Neural progenitor cell (in vitro differentiated cells): ENCODE measurements around the gene EIPR1. TPM values are rescaled to one million over a fixed set of nuclear protein-coding genes. Genes with fewer than 3 reads are reported as not detected.
"Not testable (repeated sequence)": the region's sequence is repeated elsewhere in the genome, so short reads cannot be mapped to it uniquely, and the experiment has no call there.

Source experiments
- DNase-seq: peaks from one replicate; pipeline ENCODE4 v3.0.0-alpha.2; 2016; ENCODE audit warnings: low spot score
- H2AFZ ChIP-seq: fragments of 200-600 bp; sonication (generic); replicated peaks from 2 replicates; pipeline ENCODE4 v1.6.1; 2016; ENCODE audit warnings: antibody characterized with exemption
- H3F3A ChIP-seq: fragments of 200-600 bp; sonication (generic); 2 replicates; pipeline ENCODE4 v1.6.1; 2016; ENCODE audit warnings: antibody characterized with exemption, low read depth
- H3K27ac ChIP-seq: fragments of 200-600 bp; sonication (generic); 2 replicates; pipeline ENCODE4 v1.5.1; 2016; ENCODE audit warnings: mild to moderate bottlenecking
- H3K27me3 ChIP-seq: fragments of 200-600 bp; sonication (generic); 2 replicates; pipeline ENCODE4 v1.6.1; 2016; ENCODE audit warnings: mild to moderate bottlenecking, moderate library complexity
- H3K36me3 ChIP-seq: fragments of 200-600 bp; sonication (generic); 2 replicates; pipeline ENCODE4 v1.5.1; 2016
- H3K4me1 ChIP-seq: fragments of 200-600 bp; sonication (generic); 2 replicates; pipeline ENCODE4 v1.6.1; 2016; ENCODE audit warnings: mixed run types
- H3K4me2 ChIP-seq: fragments of 200-600 bp; sonication (generic); 2 replicates; pipeline ENCODE4 v1.6.1; 2016
- H3K4me3 ChIP-seq: fragments of 200-600 bp; sonication (generic); 2 replicates; pipeline ENCODE4 v1.5.1; 2016
- H3K79me2 ChIP-seq: fragments of 200-600 bp; sonication (generic); 2 replicates; pipeline ENCODE4 v1.6.1; 2016; ENCODE audit warnings: low read depth
- H3K9ac ChIP-seq: fragments of 200-600 bp; sonication (generic); 2 replicates; pipeline ENCODE4 v1.6.1; 2016
- H3K9me3 ChIP-seq: fragments of 200-600 bp; sonication (generic); 2 replicates; pipeline ENCODE4 v1.5.1; 2016; ENCODE audit warnings: low read depth
- H4K20me1 ChIP-seq: fragments of 200-600 bp; sonication (generic); 2 replicates; pipeline ENCODE4 v1.6.1; 2016; ENCODE audit warnings: low read depth
- H3K27ac Mint-ChIP-seq: 3 replicates; pipeline ENCODE4 v1.8.0; 2021; ENCODE audit warnings: mixed read lengths
- H3K27me3 Mint-ChIP-seq: 2 replicates; pipeline ENCODE4 v1.8.0; 2022; ENCODE audit warnings: low read depth, mild to moderate bottlenecking, inconsistent platforms, moderate library complexity, mixed read lengths; ENCODE audit not compliant: insufficient read depth
- H3K36me3 Mint-ChIP-seq: 3 replicates; pipeline ENCODE4 v1.8.0; 2021; ENCODE audit warnings: mixed read lengths
- H3K4me1 Mint-ChIP-seq: 3 replicates; pipeline ENCODE4 v1.8.0; 2021; ENCODE audit warnings: mixed read lengths
- H3K4me3 Mint-ChIP-seq: 3 replicates; pipeline ENCODE4 v1.8.0; 2021; ENCODE audit warnings: mild to moderate bottlenecking, moderate library complexity, mixed read lengths
- H3K9me3 Mint-ChIP-seq: 3 replicates; pipeline ENCODE4 v1.8.0; 2020; ENCODE audit warnings: mixed read lengths
- EZH2 ChIP-seq: fragments of 200-600 bp; sonication (generic); IDR thresholded peaks from 2 replicates; pipeline ENCODE4 v1.6.1; 2017; ENCODE audit warnings: antibody characterized with exemption, mild to moderate bottlenecking, moderate library complexity
- EZH2phosphoT487 ChIP-seq: fragments of 200-600 bp; sonication (generic); IDR thresholded peaks from 2 replicates; pipeline ENCODE4 v1.6.1; 2017; ENCODE audit warnings: antibody characterized with exemption
- total RNA-seq: library from RNA; depleted of rRNA; stranded (reverse); fragments of >200 nt; gene quantifications from 2 replicates; pipeline ENCODE4 v1.2.3, GENCODE V29; 2015; ENCODE audit warnings: low replicate concordance
- TF ChIP-seq, protein P1 (sequence below): fragments of 200-600 bp; sonication (generic); IDR thresholded peaks from 2 replicates; pipeline ENCODE4 v1.5.1; 2017; ENCODE audit warnings: antibody characterized with exemption, mild to moderate bottlenecking

Gene EIPR1
- total RNA-seq, 1 donor from 2014 or later = 57.1 TPM

DNA sequence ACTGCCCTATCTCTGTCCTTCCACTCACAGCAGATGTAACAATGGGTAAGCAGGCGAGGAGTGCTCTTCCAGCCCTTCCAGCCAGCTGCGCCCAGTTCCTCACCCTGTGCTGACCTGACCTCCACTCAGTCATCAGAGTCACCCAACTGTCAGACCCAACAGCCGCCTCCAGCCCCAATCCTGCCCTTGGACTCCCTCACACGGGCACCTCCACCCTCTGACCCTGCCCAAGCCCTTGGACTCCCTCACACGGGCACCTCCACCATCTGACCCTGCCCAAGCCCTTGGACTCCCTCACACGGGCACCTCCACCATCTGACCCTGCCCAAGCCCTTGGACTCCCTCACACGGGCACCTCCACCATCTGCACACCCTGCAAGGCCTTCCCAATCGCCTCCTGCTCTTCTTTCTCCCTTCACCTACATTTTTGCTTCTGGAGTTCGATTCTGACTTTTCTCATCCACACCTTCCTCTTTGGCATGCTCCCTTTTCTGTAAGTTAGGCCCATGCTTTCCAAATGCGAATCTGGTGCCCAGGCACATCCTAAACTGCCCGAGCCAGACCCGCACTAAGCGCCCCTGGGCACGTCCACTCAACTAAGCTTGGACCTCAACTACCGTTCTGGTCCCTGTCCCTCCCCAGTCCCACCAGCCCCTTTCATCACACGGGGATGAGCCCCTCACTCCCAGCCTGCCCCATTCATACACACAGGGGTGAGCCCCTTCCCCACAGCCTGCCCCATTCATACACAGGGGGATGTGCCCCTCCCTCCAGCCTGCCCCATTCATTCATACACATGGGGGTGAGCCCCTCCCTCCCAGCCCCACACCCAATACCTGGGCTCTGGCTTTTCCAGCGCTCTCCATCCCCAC lies 15.9 kb downstream of the EIPR1 start:
- peaks cover 4% of the 10 kb centered on the region for H3K36me3 Mint-ChIP-seq
- peaks cover 33% of the 10 kb centered on the region for H3K4me1 Mint-ChIP-seq
- H3K27ac Mint-ChIP-seq = peak overlapping the region; percentile 9
- Histone ChIP-seq H4K20me1 (peaks cover 33% of the 10 kb centered on the region), H3K9me3 (no peaks in the 10 kb centered on the region), H3K27ac (no peak overlapping the region), H3K36me3 (no peaks in the 10 kb centered on the region), H3F3A (peaks cover 3% of the 10 kb centered on the region), H3K4me1 (peaks cover 15% of the 10 kb centered on the region), H2AFZ (no peak overlapping the region), H3K4me3 (no peak overlapping the region), H3K79me2 (peaks cover 57% of the 10 kb centered on the region), H3K27me3 (no peaks in the 10 kb centered on the region), H3K4me2 (no peak overlapping the region), H3K9ac (no peak overlapping the region)
- DNase-seq = no peak
- H3K9me3 Mint-ChIP-seq = peaks cover 9% of the 10 kb centered on the region
- TF ChIP-seq EZH2 (no peak), EZH2phosphoT487 (no peak)
- TF ChIP-seq, protein P1, sequence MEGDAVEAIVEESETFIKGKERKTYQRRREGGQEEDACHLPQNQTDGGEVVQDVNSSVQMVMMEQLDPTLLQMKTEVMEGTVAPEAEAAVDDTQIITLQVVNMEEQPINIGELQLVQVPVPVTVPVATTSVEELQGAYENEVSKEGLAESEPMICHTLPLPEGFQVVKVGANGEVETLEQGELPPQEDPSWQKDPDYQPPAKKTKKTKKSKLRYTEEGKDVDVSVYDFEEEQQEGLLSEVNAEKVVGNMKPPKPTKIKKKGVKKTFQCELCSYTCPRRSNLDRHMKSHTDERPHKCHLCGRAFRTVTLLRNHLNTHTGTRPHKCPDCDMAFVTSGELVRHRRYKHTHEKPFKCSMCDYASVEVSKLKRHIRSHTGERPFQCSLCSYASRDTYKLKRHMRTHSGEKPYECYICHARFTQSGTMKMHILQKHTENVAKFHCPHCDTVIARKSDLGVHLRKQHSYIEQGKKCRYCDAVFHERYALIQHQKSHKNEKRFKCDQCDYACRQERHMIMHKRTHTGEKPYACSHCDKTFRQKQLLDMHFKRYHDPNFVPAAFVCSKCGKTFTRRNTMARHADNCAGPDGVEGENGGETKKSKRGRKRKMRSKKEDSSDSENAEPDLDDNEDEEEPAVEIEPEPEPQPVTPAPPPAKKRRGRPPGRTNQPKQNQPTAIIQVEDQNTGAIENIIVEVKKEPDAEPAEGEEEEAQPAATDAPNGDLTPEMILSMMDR = no peak
- peak overlapping the region; percentile 57 for H3K4me3 Mint-ChIP-seq
- H3K27me3 Mint-ChIP-seq = peaks cover 3% of the 10 kb centered on the region

DNA sequence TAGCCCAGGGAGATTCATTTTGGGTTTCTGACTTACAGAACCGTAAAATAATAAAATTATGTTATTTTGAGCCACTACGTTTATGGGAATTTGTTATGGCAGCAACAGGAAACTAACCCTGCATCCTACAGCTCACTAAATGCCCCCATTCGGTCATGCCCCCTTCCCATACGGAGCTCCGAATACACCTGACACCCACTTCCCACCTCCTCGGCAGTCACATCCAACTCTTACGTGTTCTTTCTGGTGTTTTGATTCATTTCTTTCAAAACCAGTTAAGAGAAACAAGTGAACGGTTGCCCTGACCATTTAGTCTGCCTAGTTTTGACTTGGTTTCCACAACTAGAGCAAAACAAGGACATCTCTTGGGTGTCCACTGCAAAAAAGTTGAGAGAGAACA lies 19.7 kb downstream of the EIPR1 start:
- TF ChIP-seq, protein P1 = no peak
- no peak for TF ChIP-seq EZH2phosphoT487
- no peak for TF ChIP-seq EZH2
- H3K9ac ChIP-seq = no peak overlapping the region
- H2AFZ ChIP-seq = no peak overlapping the region
- H3K36me3 ChIP-seq = no peaks in the 10 kb centered on the region
- no peak overlapping the region for H3K27ac Mint-ChIP-seq
- H3K4me3 Mint-ChIP-seq = no peak overlapping the region
- peaks cover 3% of the 10 kb centered on the region for H3K9me3 Mint-ChIP-seq
- H3K27me3 Mint-ChIP-seq = peaks cover 2% of the 10 kb centered on the region
- peaks cover 37% of the 10 kb centered on the region for H3K79me2 ChIP-seq
- peaks cover 23% of the 10 kb centered on the region for H4K20me1 ChIP-seq
- no peaks in the 10 kb centered on the region for H3K27me3 ChIP-seq
- H3K27ac ChIP-seq = no peak overlapping the region
- H3K4me3 ChIP-seq = no peak overlapping the region
- no peak overlapping the region for H3K4me2 ChIP-seq
- H3K36me3 Mint-ChIP-seq = peaks cover 6% of the 10 kb centered on the region
- peaks cover 20% of the 10 kb centered on the region for H3K4me1 Mint-ChIP-seq
- DNase-seq = no peak
- H3K4me1 ChIP-seq = peaks cover 9% of the 10 kb centered on the region
- no peaks in the 10 kb centered on the region for H3F3A ChIP-seq
- no peaks in the 10 kb centered on the region for H3K9me3 ChIP-seq

- peaks cover 32% of the 10 kb centered on the region for H3K79me2 ChIP-seq
- not testable (repeated sequence) for DNase-seq, H3K4me3 ChIP-seq, H3K27me3 Mint-ChIP-seq, H3K4me3 Mint-ChIP-seq, H3K36me3 Mint-ChIP-seq, H3F3A ChIP-seq, H3K4me2 ChIP-seq, H3K36me3 ChIP-seq, H2AFZ ChIP-seq, H3K27ac ChIP-seq, H3K4me1 ChIP-seq, H3K9ac ChIP-seq, H3K9me3 ChIP-seq, H3K27ac Mint-ChIP-seq, H3K27me3 ChIP-seq, H3K9me3 Mint-ChIP-seq
- H4K20me1 ChIP-seq = peaks cover 18% of the 10 kb centered on the region
- H3K4me1 Mint-ChIP-seq = peaks cover 15% of the 10 kb centered on the region
These were observed 20.2 kb downstream of the EIPR1 start for GRCh38 chr2:3357446-3357845.

DNA sequence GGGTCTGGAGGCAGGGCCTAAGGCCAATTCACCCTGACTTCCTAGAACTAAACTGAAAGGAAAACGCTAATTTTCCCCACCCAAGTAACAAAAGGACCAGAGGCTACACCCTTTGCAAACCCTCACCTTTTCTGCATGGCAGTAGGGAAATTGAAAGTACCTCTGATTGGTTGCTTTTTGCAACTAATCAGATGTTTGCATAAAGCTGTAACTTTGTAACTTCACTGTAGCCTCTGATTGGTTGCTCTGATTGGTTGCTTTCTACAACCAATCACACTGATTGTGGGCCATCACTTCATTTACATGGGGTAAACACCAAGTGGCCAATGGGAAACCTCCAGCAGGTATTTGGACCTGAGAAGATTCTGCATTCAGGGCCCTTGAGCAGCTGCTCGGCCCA lies 20.8 kb downstream of the EIPR1 start:
- Mint-ChIP-seq H3K27ac (no peak overlapping the region), H3K4me1 (peaks cover 9% of the 10 kb centered on the region), H3K27me3 (peaks cover 2% of the 10 kb centered on the region), H3K9me3 (peaks cover 5% of the 10 kb centered on the region), H3K4me3 (no peak overlapping the region), H3K36me3 (peaks cover 10% of the 10 kb centered on the region)
- Histone ChIP-seq H3K27ac (no peak overlapping the region), H2AFZ (no peak overlapping the region), H3K4me1 (no peaks in the 10 kb centered on the region), H3F3A (no peaks in the 10 kb centered on the region), H3K9ac (no peak overlapping the region), H3K4me3 (no peak overlapping the region), H3K36me3 (no peaks in the 10 kb centered on the region), H3K4me2 (no peak overlapping the region), H3K27me3 (no peaks in the 10 kb centered on the region), H3K79me2 (peaks cover 26% of the 10 kb centered on the region), H3K9me3 (no peaks in the 10 kb centered on the region), H4K20me1 (peaks cover 11% of the 10 kb centered on the region)
- TF ChIP-seq, protein P1 = no peak
- no peak for TF ChIP-seq EZH2
- no peak for TF ChIP-seq EZH2phosphoT487
- DNase-seq = no peak
